Limb (tissue), 2 donors: Measurements from ENCODE around the gene FAM117B.

Experiments used
- DNase-seq, 2 donors: peaks; one replicate each; pipeline ENCODE4 v3.0.0-alpha.2; 2016; ENCODE audit errors: extremely low spot score in 2 of 2

FAM117B gene

DNA sequence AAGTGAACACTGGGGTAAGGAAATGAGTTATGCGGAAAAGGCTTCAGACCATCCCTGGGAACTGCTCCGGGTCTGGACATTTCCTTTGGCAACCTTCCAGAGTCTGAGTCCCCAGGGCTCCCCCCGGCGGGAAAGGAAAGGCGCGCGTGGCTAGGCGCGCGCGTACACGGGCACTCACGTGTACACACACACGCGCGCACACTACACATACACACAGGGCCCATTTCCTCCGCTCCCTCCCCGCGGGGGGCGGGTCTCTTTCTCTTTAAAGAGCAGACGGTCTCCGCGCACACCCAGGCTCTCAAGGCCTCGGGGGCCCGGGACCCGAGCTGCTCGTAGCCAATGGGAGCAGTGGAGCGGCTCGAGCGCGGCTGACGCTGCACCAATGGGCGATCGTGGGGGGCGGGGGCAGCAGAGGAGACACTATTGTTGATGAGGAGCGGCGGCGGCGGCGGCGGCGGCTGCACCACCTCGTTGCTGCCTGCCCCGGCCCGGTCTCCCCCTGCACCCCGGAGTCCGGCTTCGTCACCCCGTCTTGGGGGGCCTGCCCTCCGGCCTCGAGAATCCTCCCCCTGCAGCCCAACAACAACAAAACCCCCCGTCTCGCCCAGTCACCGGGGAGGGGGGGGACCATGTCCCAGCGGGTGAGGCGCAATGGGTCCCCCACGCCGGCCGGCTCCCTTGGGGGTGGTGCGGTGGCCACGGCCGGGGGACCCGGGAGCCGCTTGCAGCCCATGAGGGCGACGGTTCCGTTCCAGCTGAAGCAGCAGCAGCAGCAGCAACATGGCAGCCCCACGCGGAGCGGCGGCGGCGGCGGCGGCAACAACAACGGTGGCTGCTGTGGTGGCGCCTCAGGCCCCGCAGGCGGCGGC lies at the start of gene FAM117B:
FAM117B (plus strand) TSS at position 414 of the 872 bp plus-strand sequence; CDS start at position 633, 219 bp downstream.
- DNase-seq: peak; percentile 95 to 97

DNA sequence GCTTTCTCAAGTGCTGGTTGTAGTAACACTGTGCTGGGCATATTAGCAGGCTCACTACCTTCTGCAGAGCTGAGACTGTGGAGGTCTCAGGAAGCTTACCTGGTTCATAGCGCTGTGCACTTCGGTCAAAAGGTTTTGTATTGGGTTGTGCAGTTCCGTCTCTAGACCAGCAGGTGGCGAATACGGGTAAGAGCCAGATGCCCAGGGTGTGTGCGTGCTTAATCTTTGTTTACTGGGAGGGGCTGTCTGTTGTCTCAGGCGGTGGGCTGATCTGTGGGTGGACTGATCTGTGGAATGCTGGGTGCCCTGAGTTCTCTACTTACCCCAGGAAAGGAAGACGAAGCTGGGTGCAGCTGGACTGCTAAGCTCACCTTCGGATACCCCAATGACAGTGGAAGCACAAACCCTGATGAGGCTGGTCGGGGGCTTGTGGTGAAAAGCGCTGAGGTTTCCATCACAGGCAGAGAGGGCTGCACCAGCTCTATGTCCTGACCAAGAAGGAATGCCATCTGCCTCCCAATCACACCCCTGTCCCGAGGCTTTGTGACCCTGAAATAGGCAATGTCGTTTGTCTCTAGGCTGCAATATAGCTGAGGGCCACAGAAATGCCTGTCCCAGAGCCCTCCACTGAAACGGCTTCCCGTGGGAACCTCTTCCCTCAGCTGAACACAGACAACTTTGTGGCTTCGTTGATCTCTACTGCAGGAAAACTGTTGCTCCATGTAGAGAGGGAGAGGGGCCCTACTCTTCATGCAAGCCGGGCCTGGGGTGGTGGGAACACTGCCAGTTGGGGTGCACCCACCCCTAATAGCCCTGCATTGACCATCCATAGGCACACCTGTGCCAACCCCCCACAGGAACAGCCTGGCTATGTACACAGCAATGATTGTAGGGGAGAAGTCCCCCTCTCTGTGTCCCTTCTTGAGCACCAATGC lies 45.9 kb upstream of the FAM117B start:
- peak; percentile 70 to 81 for DNase-seq

DNA sequence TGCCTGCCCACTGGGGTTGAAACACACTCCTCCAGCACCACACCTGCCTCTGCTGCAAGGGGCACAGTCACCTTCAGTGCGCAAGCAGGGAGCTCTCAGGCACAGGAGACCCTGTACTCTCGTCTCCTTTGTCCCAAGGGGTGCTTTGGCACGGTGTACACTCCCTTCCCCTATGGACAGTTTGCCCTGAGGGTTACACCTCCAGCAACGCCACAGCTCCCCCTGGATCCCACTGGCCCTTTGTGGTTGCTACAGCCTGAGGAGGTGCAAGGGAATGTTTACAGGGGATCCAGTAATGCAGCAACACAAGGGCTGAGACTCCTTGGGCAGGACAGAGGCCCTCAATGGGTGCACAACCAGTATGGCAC lies 45.2 kb upstream of the FAM117B start:
- DNase-seq: no peak

- DNase-seq: no peak
Measured at GRCh38 chr2:202592566-202592965, 42.2 kb upstream of the FAM117B start.

- no peak for DNase-seq
Measured at GRCh38 chr2:202599105-202599504, 35.7 kb upstream of the FAM117B start.

GRCh38 chr2:202599911-202600310 lies 34.9 kb upstream of the FAM117B start:
- DNase-seq: no peak

GRCh38 chr2:202604699-202605098 lies 30.1 kb upstream of the FAM117B start:
- no peak for DNase-seq

DNA sequence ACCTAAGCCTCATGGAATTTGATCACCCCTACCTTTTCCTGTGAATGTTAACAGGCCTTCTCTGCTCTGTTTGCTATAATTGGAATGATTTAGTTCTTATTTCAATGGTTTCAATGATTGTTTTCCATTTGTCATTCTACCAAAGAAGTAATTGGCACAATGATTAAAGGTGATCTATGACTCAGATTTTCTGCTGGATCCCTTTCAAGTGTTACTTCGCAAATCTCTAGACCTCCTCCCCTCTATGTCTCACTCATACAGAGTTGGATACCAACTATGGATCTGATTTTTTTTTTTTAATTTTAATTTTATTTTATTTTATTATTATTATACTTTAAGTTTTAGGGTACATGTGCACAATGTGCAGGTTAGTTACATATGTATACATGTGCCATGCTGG lies 29.6 kb upstream of the FAM117B start:
- no peak for DNase-seq

DNA sequence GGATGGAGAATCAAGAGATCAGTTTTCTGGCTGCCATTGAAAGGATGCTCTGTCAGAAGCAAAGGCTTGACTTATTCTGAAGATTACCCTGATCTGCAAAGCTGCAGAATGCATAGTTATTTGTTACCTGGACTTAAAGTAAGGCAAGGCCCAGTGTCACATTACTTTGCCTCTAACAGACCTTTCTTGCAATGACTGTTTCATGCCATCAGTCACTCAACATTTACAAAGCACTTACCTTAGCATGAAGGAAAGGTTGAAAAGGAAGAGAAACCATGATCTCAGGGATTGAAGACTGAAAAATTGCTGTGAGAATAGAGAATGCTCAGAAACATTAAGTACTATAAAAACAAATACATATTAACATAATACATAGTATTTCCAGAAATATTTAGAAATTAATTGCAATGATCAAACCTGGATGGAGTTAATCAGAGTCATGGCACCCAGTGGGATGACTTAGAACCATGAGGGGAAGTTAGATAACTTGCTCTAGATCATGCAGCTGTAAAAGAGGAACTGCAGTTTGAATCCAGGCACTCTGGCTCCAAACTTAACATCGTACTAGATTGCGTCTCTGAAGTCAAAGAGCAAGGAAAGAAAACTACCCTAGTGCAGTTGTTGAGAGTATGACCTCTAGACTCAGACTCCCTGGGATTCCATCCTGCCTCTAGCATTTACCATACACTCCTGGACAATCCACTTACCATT lies 26.5 kb upstream of the FAM117B start:
- no peak for DNase-seq

GRCh38 chr2:202609381-202610145 lies 25.2 kb upstream of the FAM117B start:
- no peak for DNase-seq

- DNase-seq: no peak
Measured at GRCh38 chr2:202610380-202610779, 24.4 kb upstream of the FAM117B start.

- no peak for DNase-seq
Measured at GRCh38 chr2:202612145-202612544, 22.6 kb upstream of the FAM117B start.

DNA sequence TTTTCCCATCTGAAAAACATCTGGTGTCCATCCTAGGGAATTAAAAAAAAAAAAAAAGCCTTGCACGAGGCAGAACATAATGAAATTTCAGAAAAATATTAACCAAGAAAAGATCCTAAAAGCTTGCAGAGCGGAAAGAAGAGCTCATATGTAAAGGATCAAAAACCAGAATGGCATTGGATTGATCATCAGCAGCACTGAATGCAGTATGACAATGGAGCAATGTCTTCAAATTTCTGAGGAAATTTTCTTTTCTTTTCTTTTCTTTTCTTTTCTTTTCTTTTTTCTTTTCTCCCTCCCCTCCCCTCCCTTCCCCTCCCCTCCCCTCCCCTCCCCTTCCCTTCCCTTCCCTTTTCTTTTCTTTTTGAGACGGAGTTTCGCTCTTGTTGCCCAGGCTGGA lies 21.3 kb upstream of the FAM117B start:
- no peak for DNase-seq

DNA sequence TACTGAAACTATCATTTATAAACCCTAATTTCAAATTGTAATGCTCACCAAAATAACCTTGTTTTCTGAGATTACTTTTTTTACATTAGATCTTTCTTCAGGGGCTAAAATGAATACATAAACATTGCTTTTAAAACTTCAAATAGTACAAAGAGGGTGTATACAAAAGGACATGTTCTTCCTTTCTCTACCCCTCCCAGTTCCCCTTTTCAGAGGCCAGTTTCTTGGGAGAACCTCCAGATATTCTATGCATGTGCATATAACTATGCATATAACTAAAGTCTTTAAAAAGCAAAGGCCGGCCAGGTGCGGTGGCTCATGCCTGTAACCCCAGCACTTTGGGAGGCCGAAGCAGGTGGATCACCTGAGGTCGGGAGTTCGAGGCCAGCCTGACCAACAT lies 10.6 kb upstream of the FAM117B start:
- DNase-seq: no peak

GRCh38 chr2:202627042-202627441 lies 7.7 kb upstream of the FAM117B start:
- no peak for DNase-seq

- DNase-seq: no peak
Measured at GRCh38 chr2:202628646-202629198, 6.0 kb upstream of the FAM117B start.

- DNase-seq: peak in 1 of 2 donors; percentile 39
Measured at GRCh38 chr2:202632682-202633290, 2.0 kb upstream of the FAM117B start.

GRCh38 chr2:202633470-202633869 lies 1.3 kb upstream of the FAM117B start:
- no peak for DNase-seq

GRCh38 chr2:202635428-202636212 lies 851 bp downstream of the FAM117B start:
- DNase-seq: peak; percentile 51 to 90

GRCh38 chr2:202636213-202636513 lies 1.4 kb downstream of the FAM117B start:
- no peak for DNase-seq
